Fibroblast of upper back skin (primary cell): ENCODE measurements around the gene PODXL.
"Not testable (repeated sequence)": the region's sequence is repeated elsewhere in the genome, so short reads cannot be mapped to it uniquely, and the experiment has no call there.

Source experiments
- DNase-seq: peaks from one replicate; pipeline ENCODE4 v3.0.0-alpha.2; 2013

PODXL gene

DNA sequence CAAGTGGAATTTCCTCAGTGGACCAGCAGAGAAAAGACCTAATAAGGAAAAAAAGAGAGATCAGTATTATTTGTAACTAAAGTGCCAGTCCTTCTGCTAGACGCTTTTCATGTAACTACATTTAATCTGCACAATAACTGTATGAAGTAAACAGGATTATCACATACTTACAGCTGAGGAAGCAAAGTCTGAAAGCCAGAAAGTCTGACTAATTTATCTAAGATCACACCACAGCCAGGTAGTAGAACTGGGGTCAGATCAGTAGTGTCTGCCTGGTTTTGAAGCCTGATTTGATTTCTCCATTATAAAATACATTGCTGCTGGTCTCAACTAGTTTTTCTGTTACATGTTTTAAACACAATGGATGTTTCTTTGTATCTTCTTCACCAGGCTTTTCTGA lies 69.2 kb downstream of the PODXL start:
- no peak for DNase-seq

DNA sequence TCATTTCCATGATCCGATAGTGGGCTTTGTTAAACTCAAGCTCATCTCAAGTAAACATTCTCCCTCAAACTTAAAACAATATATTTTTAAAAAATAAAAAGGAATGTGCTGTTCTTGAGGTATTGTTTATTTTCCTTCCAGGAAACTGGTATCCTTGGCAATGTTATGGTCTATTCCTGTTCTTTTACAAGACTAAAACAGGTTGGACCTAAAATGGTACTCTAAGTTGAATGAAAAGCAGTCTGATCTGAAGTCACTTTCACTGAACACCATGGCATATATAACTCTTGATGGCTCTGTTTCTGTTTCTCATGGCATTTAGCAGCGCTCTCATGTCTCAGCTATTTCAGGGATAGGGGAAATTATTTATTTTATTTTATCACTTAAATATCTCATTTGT lies 70.1 kb downstream of the PODXL start:
- no peak for DNase-seq

GRCh38 chr7:131483586-131483985 lies 72.8 kb downstream of the PODXL start:
- DNase-seq, result peak; percentile 43

DNA sequence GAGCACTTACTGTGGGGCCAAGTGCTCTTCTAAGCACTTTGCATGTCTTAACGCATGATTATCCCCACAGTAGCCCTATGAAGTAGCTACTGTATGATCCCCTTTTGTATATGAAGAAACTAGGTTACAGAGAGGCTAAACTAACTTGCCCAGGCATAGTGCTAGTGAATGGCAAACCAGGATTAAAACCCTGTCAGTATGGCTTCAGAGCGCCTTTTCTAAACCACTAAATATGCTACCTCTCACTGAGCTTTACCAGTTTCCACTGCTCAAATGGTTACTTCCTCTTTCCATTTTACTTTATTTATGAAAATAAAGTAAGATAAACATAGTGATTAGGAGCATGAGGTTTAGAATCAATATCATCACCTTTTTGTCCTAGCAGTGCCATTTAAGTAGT lies 73.6 kb downstream of the PODXL start:
- DNase-seq, result no peak

DNA sequence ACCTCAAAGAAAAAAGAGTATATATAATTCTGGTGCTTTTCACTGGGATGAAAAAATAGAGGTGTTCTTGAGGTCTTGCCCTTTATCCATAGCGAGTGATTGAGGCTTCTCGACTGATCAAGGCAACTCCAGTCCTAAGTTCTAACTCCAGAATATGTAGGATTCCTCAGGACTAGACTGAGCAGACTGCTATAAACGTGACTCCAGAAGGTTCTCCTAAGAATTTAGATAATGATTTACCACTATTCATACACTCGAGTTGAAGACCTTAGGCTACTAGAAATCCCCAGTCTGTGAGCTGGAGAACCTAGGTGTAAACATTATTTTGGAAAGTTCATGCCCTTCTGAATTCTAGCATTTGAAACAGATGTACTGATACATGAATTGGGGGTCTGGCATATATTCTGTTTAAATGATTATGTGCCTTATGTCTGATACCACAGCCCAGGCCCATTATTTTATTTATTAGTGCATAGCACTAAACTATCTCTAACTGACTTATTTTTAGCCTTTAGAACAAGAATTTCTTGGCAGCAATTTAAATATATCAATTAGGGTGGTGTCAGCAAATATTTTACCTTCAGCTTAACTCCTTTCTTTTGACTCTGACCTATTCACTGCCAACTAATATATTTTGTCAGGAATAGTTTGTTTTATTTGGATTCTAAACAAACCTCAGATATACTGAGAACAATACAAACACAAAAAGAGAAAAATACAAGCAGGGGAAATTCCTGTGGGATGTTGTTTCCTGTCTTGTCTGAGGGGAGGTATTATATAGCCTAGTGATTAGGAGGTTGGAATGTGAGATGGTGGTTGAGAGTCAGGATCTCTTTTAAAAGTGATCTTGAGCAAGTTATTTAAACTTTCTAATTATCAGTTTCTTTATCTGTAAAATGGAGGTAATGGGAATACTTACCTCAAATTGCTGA lies 75.8 kb downstream of the PODXL start:
- DNase-seq, result peak; percentile 58

- DNase-seq, result no peak
Measured at GRCh38 chr7:131476740-131477139, 79.7 kb downstream of the PODXL start.

GRCh38 chr7:131471250-131472004 lies 85.0 kb downstream of the PODXL start:
- no peak for DNase-seq

DNA sequence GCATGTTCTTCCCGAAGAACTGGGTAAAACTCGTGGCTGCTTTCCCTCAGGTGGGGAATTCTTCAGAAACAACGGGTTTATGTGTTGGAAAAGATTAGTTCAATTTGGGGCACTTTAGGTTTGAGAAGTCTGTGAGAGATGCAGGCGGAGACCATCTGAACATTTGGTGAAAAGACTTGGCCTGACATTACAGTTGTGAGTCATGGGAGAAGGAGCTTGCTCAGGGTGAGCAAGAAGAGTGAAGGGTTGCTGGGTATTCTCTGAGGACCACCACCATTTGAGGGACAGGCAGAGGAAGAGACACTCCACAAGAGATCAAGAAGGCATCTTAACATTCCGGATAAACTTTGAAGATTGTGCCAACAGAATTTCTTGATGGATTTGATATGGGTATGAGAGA lies 88.6 kb downstream of the PODXL start:
- DNase-seq, result no peak

DNA sequence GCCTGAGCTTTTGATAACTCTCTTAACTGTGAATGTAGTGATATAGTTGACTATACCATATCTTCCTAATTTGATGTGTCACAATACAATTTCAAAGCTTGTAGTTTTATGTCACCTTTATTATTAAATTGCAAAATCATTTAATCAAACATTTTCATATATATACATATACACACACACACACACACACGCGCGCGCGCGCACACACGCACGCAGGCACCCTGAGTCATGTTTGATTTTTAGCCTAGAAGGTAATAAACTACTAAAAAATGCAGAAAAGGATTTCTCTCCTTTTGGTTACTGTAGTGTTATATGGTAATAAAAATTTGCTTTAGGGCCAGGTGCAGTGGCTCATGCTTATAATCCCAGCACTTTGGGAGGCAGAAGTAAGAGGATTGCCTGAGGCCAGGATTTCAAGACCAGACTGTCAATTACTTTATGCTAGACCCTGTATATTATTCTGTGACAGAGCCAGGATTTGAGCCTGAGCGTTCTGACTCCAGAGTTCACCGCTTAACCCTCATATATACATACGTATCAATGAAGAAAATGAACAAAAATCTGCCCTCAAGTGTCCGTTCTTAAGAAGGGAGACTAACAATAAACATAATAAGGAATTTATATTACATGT lies 89.6 kb downstream of the PODXL start:
- DNase-seq, result no peak

GRCh38 chr7:131462715-131463114 lies 93.7 kb downstream of the PODXL start:
- not testable (repeated sequence) for DNase-seq

DNA sequence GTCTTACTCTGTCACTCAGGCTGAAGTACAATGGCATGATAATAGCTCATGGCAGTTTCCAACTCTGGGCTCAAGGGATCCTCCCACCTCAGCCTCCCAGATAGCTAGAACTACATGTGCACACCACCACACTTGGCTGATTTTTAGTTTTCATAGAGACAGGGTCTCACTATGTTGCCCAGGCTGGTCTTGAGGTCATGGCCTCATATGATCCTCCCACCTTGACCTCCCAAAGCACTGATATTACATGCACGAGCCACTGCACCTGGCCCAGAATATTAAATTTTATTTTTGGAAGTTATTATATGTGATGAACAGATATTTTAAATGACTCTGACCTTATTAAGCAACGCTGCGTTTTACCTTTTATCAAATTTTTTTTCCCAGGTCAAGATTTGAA lies 94.4 kb downstream of the PODXL start:
- DNase-seq, result no peak

GRCh38 chr7:131459256-131459655 lies 97.2 kb downstream of the PODXL start:
- no peak for DNase-seq

DNA sequence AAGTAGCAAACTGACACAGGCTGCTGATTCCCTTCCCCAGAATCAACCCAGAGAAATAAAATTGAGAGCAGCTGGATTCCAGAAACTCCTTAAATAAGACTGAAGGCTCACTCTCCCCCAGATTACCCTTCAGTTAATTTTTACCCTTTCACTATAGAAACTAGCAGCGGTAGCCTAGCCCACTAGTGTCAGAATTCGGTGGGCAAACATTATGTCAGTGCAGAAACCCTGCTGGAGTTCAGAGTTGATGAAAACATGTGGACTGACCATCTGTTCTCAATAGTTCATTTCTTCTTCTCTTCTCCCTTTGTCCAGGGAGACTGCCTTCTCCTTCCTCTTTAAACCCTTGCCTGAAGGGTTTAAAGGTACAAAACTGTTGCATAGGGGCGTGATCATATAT lies 100.1 kb downstream of the PODXL start:
- DNase-seq, result no peak

GRCh38 chr7:131455546-131455945 lies 100.9 kb downstream of the PODXL start:
- DNase-seq, result no peak

- no peak for DNase-seq
Measured at GRCh38 chr7:131455001-131455400, 101.4 kb downstream of the PODXL start.

GRCh38 chr7:131454498-131454897 lies 101.9 kb downstream of the PODXL start:
- DNase-seq, result no peak
